HTERT RPE-1 (cell line): Measurements from ENCODE around the gene JMY.

Source experiments
- in situ Hi-C: fragments of 300-500 bp; cut with MboI; formaldehyde crosslinking; loops from 4 replicates; pipeline ENCODE4 v1.14.3; 2020; ENCODE audit warnings: low sequenced_read_pairs

The JMY gene

GRCh38 chr5:79235634-79236361 lies at the start of gene JMY:
Gene JMY (plus strand): TSS chr5:79236131. CDS start chr5:79236651, 520 bp downstream.
- in situ Hi-C loops: no loop called here

GRCh38 chr5:79186455-79186854 lies 49.5 kb upstream of the JMY start:
- in situ Hi-C loops: no loop called here

- in situ Hi-C loops: no loop called here
Observed at GRCh38 chr5:79189439-79190234, 46.3 kb upstream of the JMY start.

GRCh38 chr5:79190235-79190529 lies 45.7 kb upstream of the JMY start:
- in situ Hi-C loops: no loop called here

GRCh38 chr5:79191457-79191856 lies 44.5 kb upstream of the JMY start:
- in situ Hi-C loops: no loop called here

- in situ Hi-C loops: no loop called here
Observed at GRCh38 chr5:79193643-79194042, 42.3 kb upstream of the JMY start.

- in situ Hi-C loops: no loop called here
Observed at GRCh38 chr5:79200573-79201183, 35.3 kb upstream of the JMY start.

- in situ Hi-C loops: no loop called here
Observed at GRCh38 chr5:79201206-79201605, 34.7 kb upstream of the JMY start.

GRCh38 chr5:79202076-79202475 lies 33.9 kb upstream of the JMY start:
- in situ Hi-C loops: no loop called here

GRCh38 chr5:79205965-79206364 lies 30.0 kb upstream of the JMY start:
- in situ Hi-C loops: no loop called here

- in situ Hi-C loops: no loop called here
Observed at GRCh38 chr5:79206541-79206940, 29.4 kb upstream of the JMY start.

- in situ Hi-C loops: no loop called here
Observed at GRCh38 chr5:79209505-79209904, 26.4 kb upstream of the JMY start.

- in situ Hi-C loops: no loop called here
Observed at GRCh38 chr5:79224286-79224984, 11.5 kb upstream of the JMY start.

- in situ Hi-C loops: no loop called here
Observed at GRCh38 chr5:79225026-79225425, 10.9 kb upstream of the JMY start.

GRCh38 chr5:79225441-79225840 lies 10.5 kb upstream of the JMY start:
- in situ Hi-C loops: no loop called here

- in situ Hi-C loops: no loop called here
Observed at GRCh38 chr5:79227484-79228025, 8.4 kb upstream of the JMY start.

GRCh38 chr5:79229357-79230174 lies 6.4 kb upstream of the JMY start:
- in situ Hi-C loops: no loop called here

GRCh38 chr5:79235261-79235633 lies 684 bp upstream of the JMY start:
- in situ Hi-C loops: no loop called here

- in situ Hi-C loops: no loop called here
Observed at GRCh38 chr5:79236362-79236969, 535 bp downstream of the JMY start.
